ENCODE results near the gene TUT4.
A peak's percentile ranks its signal among the peaks of the same experiment; 100 is the strongest.

Gene TUT4

DNA sequence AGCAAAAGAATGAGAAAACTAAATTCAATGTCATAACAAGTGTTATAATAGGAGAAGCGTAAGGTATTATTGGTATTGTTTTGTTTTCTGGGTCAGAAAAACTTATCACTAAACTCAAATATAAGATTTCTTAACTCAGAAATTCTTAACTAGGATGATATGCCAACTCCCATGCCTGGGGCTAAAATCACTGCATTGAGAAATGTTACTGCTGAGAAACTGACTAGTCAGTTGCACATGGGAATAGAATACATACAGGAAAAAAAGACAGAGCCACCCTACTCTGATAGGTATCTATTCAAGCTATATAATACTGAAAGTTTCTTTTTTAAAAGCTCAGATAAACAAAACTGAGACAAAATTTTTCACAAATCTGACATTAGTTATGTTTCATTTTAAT is 92.2 kb downstream of the TUT4 start:
- no peak for DNase-seq

DNA sequence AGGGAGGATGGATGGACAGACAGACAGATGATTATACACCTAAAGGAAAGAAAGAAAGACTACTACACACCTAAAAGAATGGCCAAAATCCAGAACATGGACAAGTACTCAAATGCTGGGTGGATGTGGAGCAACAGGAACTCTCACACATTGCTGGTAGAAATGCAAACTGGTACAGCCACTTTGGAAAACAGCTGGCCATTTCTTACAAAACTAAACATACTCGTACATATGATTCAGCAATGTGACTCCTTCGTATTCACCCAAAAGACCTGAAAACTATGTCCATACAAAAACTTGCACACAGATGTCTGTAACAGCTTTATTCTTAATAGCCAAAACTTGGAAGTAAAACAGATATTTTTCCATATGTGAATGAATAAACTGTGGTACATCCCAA is 97.2 kb downstream of the TUT4 start:
- no peak for DNase-seq

DNA sequence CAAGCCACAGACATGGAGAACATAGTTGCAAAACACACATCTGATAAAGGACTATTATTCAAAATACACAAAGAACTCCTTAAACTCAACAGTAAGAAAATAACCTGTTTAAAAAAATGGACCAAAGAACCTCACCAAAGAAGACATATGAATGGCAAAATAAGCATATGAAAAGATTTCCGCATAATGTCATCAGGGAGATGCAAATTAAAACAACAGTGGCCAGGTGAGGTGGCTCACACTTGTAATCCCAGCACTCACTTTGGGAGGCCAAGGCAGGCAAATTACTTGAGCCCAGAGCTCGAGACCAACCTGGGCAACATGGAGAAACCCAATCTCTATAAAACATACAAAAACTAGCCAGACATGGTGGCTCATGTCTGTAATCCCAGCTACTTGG is 98.1 kb downstream of the TUT4 start:
- no peak for DNase-seq

DNA sequence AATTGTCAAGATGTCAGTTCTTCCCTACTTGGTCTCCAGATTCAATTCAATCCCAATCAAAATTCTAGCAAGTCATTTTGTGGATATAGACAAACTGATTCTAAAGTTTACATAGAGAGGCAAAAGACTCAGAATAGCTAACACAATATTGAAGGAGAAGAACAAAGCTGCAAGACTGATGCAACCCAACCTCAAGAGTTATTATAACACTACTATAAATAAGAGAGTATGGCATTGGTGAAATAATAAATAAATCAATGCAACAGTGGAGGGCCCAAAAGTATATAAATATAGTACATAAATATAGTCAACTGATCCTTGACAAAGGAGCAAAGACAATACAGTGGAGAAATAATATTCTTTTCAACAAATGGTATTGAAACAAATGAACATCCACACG is 98.8 kb downstream of the TUT4 start:
- no peak for DNase-seq

DNA sequence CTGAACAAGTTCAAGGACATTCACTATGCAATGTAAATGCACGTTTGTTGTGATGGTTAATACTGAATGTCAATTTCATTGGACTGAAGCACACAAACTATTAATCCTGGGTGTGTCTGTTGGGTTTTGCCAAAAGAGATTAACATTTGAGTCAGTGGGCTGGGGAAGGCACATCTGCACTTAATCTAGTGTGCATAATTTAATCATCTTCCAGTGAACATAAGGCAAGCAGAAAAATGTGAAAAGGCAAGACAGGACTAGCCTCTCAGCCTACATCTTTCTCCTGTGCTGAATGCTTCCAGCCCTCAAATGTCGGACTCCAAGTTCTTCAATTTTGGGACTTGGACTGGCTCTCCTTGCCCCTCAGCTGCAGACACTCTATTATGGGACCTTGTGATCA is 108.4 kb downstream of the TUT4 start:
- no peak for DNase-seq

DNA sequence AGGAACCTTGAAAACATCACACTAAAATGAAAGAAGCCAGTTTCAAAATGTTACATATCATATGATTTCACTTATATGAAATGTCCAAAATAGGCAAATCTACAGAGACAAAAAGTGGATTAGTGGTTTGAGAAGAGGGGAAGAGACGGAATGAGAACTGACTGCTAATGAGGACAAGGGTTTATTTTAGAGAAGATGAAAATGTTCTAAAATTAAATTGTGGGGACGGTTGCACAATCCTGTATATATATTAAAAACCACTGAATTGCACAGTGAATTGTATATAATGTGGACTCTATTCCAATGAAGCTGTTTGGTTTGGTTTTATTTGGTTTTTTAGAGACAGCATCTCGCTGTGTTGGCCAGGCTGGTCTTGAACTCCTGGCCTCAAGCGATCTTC is 112.9 kb downstream of the TUT4 start:
- DNase-seq: no peak

DNA sequence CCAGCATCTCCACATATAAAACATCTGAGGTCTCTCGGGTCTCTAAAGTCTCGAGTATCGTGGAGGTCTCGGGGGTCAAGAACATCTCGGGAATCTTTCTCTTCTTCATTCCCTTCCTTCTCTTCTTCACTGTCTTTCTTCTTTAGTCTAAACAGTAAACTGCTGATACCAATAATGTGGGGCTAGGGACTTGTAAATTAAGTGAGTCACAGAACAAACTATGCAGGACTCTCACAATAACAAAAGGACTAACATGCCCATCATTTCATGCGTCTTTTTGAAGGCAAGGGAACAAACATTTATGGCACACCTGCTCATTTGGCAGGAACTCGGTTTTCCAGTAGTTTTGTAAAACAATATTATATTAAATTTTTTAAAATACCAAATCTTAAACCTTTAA is 116.1 kb downstream of the TUT4 start:
- DNase-seq: no peak

DNA sequence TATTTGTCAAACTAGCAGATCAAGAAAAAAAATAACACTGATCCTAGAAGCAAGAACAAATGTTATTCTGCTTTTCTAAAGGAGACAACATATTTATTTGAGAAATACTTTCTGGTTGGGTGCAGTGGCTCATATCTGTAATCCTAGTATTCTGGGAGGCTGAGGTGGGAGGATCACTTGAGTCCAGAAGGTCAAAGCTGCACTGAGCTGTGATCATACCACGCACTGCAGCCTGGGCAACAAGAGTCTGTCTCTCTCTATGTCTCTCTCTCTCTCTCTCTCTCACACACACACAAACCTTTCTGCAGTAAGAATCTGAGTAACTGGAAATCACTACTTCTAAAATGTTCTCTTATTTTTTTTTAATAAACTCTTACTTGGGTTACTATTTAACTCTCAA is 117.2 kb downstream of the TUT4 start:
- no peak for DNase-seq

DNA sequence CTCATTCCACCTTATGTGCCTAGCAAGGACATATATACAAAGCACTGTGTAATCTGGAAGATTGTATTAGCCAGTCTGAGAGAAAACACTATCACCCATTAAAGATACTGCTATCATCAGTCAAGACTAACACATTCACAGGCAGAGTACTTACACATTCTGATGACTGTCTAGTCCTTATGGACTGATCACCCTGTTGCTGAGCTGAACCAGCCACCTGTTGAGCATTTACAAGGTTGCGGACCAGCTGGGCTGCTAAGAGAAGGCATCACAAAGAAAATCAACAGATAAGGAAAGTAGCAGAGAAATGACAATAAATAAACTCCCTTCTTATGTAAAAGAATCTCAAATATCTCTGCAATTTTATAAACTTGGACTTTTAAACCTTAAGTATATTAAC is 117.7 kb downstream of the TUT4 start:
- no peak for DNase-seq

DNA sequence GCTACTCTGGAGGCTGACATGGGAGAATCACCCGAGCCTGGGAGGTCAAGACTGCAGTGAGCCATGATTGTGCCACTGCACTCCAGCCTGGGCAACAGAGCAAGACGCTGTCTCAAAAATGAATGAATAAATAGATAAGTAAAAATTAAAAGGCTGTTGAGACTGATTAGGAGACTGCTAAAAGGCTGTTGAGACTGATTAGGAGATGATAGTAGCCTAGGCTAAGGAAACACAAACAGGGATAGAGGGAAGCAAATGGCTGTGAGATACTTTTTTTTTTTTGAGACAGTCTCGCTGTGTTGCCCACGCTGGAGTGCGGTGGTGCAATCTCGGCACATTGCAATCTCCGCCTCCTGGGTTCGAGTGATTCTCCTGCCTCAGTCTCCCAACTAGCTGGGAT is 120.1 kb downstream of the TUT4 start:
- DNase-seq: no peak

DNA sequence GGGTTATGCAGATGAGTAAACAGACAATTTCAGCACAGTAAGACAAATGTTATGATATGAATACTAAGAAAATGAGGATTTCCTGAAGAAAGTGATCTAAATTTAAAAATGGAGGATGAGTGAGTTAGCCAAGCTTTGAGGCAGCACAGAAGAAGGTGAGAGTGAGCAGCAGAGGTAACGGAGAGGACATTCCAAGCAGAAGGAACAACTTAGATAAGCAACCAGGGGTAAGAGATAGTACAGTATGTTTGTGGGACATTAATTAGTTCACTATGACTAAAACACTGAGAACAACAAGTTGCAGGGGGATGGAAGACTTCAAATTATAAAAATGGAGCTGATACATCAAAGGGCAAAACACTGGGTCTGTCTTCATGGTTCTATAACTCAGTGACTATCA is 125.7 kb downstream of the TUT4 start:
- DNase-seq: no peak

DNA sequence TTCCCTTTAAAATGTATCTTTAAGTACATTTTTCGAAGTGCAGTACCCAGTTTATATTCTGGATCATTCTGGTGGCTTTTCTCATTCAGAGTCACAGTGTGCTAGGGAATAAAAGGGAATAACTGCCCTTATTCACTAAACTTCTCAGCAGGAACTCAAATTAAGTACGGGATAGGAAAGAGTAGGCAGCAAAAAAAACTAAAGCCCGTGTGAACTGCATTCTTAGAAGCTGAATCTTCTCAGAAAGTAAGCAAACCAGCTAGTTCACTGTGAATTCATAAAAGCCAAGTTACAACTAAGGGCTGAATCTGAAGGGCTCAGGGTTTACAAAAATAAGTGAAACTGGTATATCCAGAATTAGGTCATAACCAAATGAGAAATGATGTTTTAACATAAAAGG is 126.5 kb downstream of the TUT4 start:
- no peak for DNase-seq

DNA sequence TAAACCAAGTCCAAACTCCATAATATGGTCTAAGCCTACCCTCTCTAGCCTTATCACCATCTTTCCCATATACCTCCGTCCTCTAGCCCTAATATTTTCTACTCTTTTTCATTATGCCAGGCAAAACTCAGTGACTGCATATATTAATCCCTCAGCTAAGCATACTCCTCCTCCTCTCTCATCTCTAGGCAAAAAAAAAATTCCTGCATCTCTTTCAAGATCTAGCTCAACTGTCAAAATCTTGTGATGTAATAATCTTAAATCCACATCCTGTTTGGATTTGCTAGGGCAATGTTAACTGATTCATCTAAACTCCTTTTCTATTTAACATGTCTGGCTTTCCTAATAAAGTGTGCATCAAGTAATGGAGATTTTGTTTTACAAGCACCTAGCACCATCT is 128.1 kb downstream of the TUT4 start:
- DNase-seq: no peak

DNA sequence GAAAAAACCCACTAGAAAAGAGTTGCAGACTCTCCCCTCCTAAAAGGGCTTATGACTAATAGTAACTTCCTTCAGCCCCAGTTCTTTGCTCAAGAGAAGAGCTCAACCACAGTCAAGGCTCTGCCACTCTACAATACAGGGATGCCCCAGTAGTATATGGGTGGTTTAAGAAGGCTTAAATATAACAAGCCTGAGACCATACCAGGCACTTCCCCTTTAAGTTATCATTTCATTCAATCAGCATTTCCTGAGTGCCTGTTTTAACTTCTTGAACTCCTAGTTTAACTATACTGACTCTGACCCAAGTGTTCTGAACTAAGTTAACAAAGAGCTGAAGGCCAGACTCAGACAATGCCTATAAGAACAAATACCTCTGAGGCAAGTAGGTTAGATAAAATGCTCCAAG is 128.7 kb downstream of the TUT4 start:
- no peak for DNase-seq

DNA sequence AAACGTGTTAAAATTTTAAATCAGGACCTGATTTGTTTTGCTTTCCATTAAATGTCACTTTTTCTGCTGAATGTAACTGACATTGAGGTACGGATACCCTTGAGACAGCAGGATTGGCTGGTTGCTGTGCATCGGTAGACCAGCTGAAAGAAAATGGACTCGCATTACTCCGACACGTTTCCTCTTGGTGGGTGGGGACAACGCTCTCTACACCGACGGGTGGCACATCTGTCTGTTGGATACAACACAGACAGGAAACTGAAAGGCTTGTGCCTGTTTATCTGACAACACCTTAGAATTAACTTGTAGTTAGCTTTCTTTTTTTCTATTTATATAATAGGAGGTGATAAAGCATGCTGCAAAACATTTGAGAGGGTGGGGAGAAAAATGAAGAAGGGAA is 129.1 kb downstream of the TUT4 start:
- DNase-seq: no peak

DNA sequence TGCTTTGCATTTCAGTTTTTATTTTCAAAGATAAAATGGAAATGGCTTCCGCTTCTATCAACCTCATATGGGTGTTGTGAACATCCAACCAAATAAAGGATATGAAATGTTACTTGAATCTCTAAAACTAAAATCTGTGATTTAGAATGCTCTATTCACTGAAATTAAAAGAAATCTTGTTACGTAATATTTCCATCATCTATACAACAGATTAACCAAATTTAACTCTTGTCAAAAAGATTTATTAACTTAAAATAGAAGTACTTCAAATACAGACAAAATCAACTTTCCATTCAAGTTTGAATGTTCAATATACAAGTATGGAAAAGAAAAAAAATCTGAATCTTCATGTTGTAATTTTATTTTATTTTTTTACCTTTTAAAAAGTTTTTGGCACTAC is 129.8 kb downstream of the TUT4 start:
- no peak for DNase-seq

DNA sequence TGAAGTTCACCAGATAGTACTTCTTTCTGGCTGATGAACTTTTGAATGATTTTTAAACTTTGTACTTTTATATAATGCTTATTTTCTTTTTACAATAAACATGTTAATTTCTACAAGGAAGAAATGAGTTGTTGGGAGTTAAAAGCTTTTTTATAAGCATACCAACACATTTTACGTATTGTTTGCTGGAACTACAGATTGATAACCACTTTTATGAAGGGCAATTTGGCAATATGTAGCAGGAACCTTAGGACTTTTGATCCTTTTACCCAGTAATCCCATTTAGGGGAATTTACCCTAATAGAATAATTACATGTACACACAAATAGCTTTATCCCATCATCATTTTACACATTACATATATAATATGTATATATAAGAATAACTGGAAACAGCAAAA is 132.2 kb downstream of the TUT4 start:
- DNase-seq: no peak

DNA sequence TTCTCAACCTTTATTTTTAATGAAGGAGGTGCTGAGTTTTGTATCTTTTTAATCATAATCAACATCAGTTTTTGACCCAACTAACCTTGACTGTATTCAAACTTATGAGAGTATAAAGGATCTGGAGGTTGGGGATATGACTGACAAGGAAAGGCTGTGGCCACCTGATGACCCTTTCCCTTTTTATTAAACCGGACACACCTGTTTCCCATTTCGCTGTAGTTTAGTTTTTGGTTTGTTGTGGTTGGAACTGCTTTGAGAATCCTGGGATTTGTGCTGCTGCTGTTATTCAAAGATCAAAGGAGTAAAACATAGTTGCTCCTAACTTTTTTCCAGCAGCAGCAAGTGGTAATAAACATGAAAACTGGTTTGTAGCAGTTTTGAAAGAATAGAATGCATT is 136.1 kb downstream of the TUT4 start:
- DNase-seq: no peak

DNA sequence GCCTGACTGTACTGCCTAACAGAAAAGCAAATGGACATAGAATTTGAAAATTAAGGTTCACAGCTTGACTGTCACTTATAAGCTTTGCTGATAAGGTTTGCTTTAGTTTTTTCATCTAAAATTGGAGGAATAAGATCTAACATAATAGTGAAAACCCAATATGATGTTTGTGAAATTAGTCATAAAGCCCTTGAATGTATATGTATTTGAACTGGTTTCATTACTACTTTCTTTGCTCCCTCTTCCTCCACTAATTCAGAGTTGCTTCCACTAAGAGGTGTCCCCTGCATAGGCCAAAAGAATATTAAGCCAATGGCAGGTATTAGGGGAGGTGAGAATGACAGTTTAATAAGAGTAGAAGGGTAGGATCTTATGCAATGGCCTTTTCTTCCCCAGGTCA is 137.9 kb downstream of the TUT4 start:
- DNase-seq: no peak

DNA sequence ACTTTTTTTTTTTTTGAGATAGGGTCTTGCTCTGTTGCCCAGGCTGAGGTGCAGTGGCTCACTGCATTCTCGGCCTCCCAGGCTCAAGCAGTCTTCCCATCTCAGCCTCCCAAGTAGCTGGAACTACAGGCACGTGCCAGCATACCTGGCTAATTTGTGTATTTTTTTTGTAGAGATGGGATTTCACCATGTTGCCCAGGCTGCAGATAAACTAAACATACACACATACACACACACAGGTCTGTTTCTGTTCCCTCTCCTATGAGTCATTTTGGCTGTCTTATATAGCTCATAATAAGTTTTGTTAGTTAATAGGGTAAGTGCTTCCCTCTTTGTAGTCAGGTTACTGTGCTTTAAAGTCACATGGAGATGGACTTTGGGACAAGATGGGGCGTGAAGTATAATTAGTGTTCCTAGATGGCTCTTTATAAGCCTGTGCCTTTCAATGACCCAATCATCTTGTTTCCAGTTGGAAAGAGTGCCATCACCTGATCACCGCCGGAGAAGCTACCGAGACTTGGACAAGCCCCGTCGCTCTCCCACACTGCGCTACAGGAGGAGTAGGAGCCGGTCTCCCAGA is 139.4 kb downstream of the TUT4 start:
- no peak for DNase-seq

DNA sequence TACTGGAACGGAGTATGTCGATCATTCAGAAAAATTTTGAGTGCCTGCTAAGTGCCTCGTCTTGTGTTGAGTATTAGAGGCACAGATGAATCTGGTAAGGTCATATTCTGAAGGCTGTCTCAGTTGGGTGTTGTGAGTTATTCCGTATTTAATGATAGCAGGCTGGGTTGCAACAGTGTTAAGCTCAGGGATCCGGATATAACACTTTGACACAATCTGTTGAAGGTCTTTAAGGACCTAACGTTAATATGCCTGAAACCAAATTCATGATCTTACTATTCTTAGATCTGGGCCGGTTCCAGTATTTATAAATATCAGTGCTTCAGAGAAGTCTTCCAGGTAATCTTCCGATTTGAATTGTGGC is 147.9 kb downstream of the TUT4 start:
- DNase-seq: no peak

DNA sequence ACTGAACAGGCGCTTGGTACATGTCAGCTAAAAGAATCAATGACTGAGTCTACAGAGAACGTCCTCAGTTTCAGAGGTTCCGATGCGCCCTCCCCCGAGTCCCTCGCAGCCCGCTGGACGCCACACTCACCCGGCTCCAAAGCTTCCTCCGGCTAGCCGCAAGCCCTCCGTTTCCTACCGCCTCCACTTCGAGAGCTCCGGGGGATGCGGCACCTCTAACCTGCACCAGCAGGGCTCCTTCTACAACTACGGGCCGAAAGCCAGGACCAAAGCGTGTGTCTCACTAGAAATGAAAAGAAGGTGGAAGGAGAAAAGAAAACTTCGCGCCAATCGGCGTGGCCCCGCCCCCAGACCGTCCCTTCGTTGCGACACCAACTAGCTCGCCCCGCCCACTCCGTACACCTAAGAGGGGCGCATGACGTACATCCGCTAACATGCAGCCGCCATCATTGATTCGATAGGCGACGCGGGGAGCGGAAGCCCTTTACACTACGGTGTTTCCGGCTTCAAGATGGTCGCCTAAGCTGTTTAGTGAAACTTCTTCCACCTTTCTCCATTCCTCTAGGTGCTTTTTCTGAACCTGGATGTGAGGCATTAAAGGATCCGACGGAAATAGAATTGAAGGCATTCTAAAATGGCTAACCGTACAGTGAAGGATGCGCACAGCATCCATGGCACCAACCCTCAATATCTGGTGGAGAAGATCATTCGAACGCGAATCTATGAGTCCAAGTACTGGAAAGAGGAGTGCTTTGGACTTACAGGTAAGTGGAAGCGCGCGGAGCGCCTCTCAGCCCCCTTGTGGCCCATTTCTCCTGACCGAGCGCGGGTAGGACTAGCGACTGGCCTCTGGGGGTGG is 148.5 kb downstream of the TUT4 start, which contains the start of the genes ORC1 and PRPF38A:
Gene ORC1, minus strand, starts transcription at position 308 of the 859 bp plus-strand sequence. CDS start 2,200 bp downstream, outside the sequence.
Gene PRPF38A, plus strand, starts transcription at position 487 of the 859 bp plus-strand sequence. Its CDS starts 148 bp downstream, at position 635.
- peak; percentile 97 for DNase-seq

DNA sequence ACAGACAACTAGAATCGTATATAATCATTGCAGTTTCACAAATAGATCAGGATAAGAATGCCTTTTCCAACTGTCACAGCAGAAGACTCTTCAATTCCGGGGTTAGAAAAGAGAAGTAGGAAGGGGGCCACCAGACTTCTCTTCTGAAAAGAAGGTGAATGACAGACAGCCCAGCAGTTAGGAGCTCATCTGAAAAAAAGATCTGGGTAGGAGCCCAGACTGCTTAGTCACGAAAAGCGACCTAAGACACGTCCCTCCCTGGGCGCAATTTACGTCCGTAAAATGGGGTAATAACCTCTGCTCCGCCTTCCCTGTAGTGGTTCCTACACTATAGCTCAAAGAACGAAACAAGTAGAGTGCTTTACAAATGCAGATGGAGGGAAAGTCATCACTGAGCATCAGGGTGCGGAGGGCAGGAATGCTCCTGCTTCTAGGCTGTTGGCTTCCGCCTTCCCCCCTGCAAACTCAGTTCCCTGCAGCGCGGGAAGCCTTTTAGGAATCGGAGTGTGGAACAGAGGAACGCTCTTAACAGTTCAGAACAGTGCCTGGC is 149.3 kb downstream of the TUT4 start:
- peak; percentile 21 for DNase-seq

DNA sequence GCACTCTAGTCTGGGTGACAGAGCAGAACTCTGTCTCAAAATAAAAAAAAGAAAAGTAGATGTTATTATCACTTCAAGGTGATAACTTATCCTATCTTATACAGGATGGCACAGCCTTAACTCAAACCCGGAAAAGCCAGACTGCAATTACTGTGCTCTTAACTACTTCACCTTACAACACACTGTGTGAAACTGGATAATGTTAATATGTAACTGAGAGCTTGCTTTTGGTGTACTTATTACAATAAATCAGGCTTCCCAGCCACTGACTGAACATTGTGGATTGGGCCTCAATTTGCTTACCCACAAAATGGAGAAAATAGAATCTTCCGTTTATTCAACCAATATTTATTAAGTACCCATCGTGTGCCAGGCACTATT is 150.0 kb downstream of the TUT4 start:
- DNase-seq: no peak
